ENCODE measurements around the gene GUCY1A2. TPM values are rescaled to one million over a fixed set of nuclear protein-coding genes. Genes with fewer than 3 reads are reported as not detected.

Gene GUCY1A2
- total RNA-seq, 5 donors from 2014 or later (not counting 1 experiment from before 2014, with no cell fraction given): 0.03 to 0.18 (median 0.09) TPM

GRCh38 chr11:106656646-106657045 lies 361.6 kb downstream of the GUCY1A2 start:
- Histone ChIP-seq H3K27me3 (replicated peaks in 1 of 2; ENCODE audit: control insufficient read depth in 2 of 2, extremely low read depth in 1 of 2, insufficient read depth in 2 of 2, low read length in 1 of 2) (no peaks in the 10 kb centered on the region), H3K27ac (ENCODE audit: low read length) (no peak overlapping the region), H3K4me1 (ENCODE audit: control insufficient read depth in 1 of 2, extremely low read depth in 1 of 2, insufficient read depth in 2 of 2, low read length in 2 of 2) (no peaks in the 10 kb centered on the region), H3K4me3 (ENCODE audit: control insufficient read depth in 1 of 2, extremely low read depth in 1 of 2, low read length in 1 of 2) (no peak overlapping the region), H3K9me3 (no peaks in the 10 kb centered on the region), H3K36me3 (ENCODE audit: control insufficient read depth in 2 of 2, extremely low read depth in 1 of 2, insufficient read depth in 1 of 2, low read length in 1 of 2) (no peaks in the 10 kb centered on the region)
- ChIA-PET CTCF (no interaction called here), POLR2A (interaction anchor here in 1 of 2 donors (0.6 kb wide), 1 partner anchor 46 kb away, joined by 4 read pairs; no protein-coding TSS in a partner anchor)
- Mint-ChIP-seq H3K9me3 (peaks cover 3 to 12% (median 9%) of the 10 kb centered on the region in 3 donors), H3K27me3 (no peaks in the 10 kb centered on the region), H3K36me3 (no peaks in the 10 kb centered on the region), H3K4me1 (no peaks in the 10 kb centered on the region), H3K4me3 (no peak overlapping the region), H3K27ac (no peak overlapping the region)
- DNase-seq (no peak), ATAC-seq (replicated peaks in 1 of 4) (no peak)
- WGBS (ENCODE audit: insufficient coverage): 20% methylated on average over 1 of the region's 1 CpG

GRCh38 chr11:106644824-106645223 lies 373.5 kb downstream of the GUCY1A2 start:
- DNase-seq (no peak), ATAC-seq (replicated peaks in 1 of 4) (no peak)
- Histone ChIP-seq H3K27ac (ENCODE audit: low read length) (no peak overlapping the region), H3K9me3 (no peaks in the 10 kb centered on the region), H3K4me3 (ENCODE audit: control insufficient read depth in 1 of 2, extremely low read depth in 1 of 2, low read length in 1 of 2) (no peak overlapping the region), H3K4me1 (ENCODE audit: control insufficient read depth in 1 of 2, extremely low read depth in 1 of 2, insufficient read depth in 2 of 2, low read length in 2 of 2) (no peaks in the 10 kb centered on the region), H3K36me3 (ENCODE audit: control insufficient read depth in 2 of 2, extremely low read depth in 1 of 2, insufficient read depth in 1 of 2, low read length in 1 of 2) (no peaks in the 10 kb centered on the region), H3K27me3 (replicated peaks in 1 of 2; ENCODE audit: control insufficient read depth in 2 of 2, extremely low read depth in 1 of 2, insufficient read depth in 2 of 2, low read length in 1 of 2) (no peaks in the 10 kb centered on the region)
- POLR2A ChIA-PET: no interaction called here
- no CpG with 5 or more reads among the region's 1 CpG for WGBS (ENCODE audit: insufficient coverage)
- H3K36me3 Mint-ChIP-seq: no peaks in the 10 kb centered on the region
- H3K27ac Mint-ChIP-seq: no peak overlapping the region
- H3K4me1 Mint-ChIP-seq: no peaks in the 10 kb centered on the region
- H3K9me3 Mint-ChIP-seq: peaks cover 8 to 18% (median 16%) of the 10 kb centered on the region in 3 donors
- H3K27me3 Mint-ChIP-seq: no peaks in the 10 kb centered on the region
- H3K4me3 Mint-ChIP-seq: no peak overlapping the region
- CTCF ChIA-PET: no interaction called here

- no peaks in the 10 kb centered on the region for H3K4me1 ChIP-seq (ENCODE audit: control insufficient read depth in 1 of 2, extremely low read depth in 1 of 2, insufficient read depth in 2 of 2, low read length in 2 of 2)
- H3K9me3 Mint-ChIP-seq: peaks cover 8 to 17% (median 9%) of the 10 kb centered on the region in 3 donors
- WGBS (ENCODE audit: insufficient coverage): no CpG with 5 or more reads among the region's 1 CpG
- no peak overlapping the region for H3K27ac ChIP-seq (ENCODE audit: low read length)
- H3K27me3 ChIP-seq (replicated peaks in 1 of 2; ENCODE audit: control insufficient read depth in 2 of 2, extremely low read depth in 1 of 2, insufficient read depth in 2 of 2, low read length in 1 of 2): no peaks in the 10 kb centered on the region
- no peaks in the 10 kb centered on the region for H3K36me3 Mint-ChIP-seq
- DNase-seq (no peak), ATAC-seq (replicated peaks in 1 of 4) (no peak)
- no peaks in the 10 kb centered on the region for H3K4me1 Mint-ChIP-seq
- H3K4me3 ChIP-seq (ENCODE audit: control insufficient read depth in 1 of 2, extremely low read depth in 1 of 2, low read length in 1 of 2): no peak overlapping the region
- no peaks in the 10 kb centered on the region for H3K36me3 ChIP-seq (ENCODE audit: control insufficient read depth in 2 of 2, extremely low read depth in 1 of 2, insufficient read depth in 1 of 2, low read length in 1 of 2)
- H3K9me3 ChIP-seq: no peaks in the 10 kb centered on the region
- no peak overlapping the region for H3K4me3 Mint-ChIP-seq
- H3K27me3 Mint-ChIP-seq: no peaks in the 10 kb centered on the region
- H3K27ac Mint-ChIP-seq: no peak overlapping the region
- CTCF ChIA-PET: no interaction called here
- POLR2A ChIA-PET: no interaction called here
Measured at GRCh38 chr11:106642331-106642730, 375.9 kb downstream of the GUCY1A2 start.

- H3K4me3 Mint-ChIP-seq: no peak overlapping the region
- Histone ChIP-seq H3K36me3 (ENCODE audit: control insufficient read depth in 2 of 2, extremely low read depth in 1 of 2, insufficient read depth in 1 of 2, low read length in 1 of 2) (no peaks in the 10 kb centered on the region), H3K27ac (ENCODE audit: low read length) (no peak overlapping the region), H3K27me3 (replicated peaks in 1 of 2; ENCODE audit: control insufficient read depth in 2 of 2, extremely low read depth in 1 of 2, insufficient read depth in 2 of 2, low read length in 1 of 2) (no peaks in the 10 kb centered on the region), H3K4me1 (ENCODE audit: control insufficient read depth in 1 of 2, extremely low read depth in 1 of 2, insufficient read depth in 2 of 2, low read length in 2 of 2) (no peaks in the 10 kb centered on the region), H3K4me3 (ENCODE audit: control insufficient read depth in 1 of 2, extremely low read depth in 1 of 2, low read length in 1 of 2) (no peak overlapping the region), H3K9me3 (peaks cover 2% of the 10 kb centered on the region)
- WGBS (ENCODE audit: insufficient coverage): no CpG with 5 or more reads among the region's 3 CpGs
- H3K4me1 Mint-ChIP-seq: no peaks in the 10 kb centered on the region
- H3K36me3 Mint-ChIP-seq: no peaks in the 10 kb centered on the region
- POLR2A ChIA-PET: no interaction called here
- H3K27me3 Mint-ChIP-seq: no peaks in the 10 kb centered on the region
- H3K27ac Mint-ChIP-seq: no peak overlapping the region
- ATAC-seq (replicated peaks in 1 of 4) (no peak), DNase-seq (no peak)
- CTCF ChIA-PET: no interaction called here
- peaks cover 4 to 12% (median 5%) of the 10 kb centered on the region in 3 donors for H3K9me3 Mint-ChIP-seq
Measured at GRCh38 chr11:106632283-106632682, 386.0 kb downstream of the GUCY1A2 start.

- CTCF ChIA-PET: no interaction called here
Measured at GRCh38 chr11:106627694-106628093, 390.6 kb downstream of the GUCY1A2 start.

GRCh38 chr11:106625566-106625965 lies 392.7 kb downstream of the GUCY1A2 start:
- Mint-ChIP-seq H3K36me3 (no peaks in the 10 kb centered on the region), H3K27ac (no peak overlapping the region), H3K27me3 (no peaks in the 10 kb centered on the region), H3K4me3 (no peak overlapping the region), H3K9me3 (peaks cover 7 to 22% (median 12%) of the 10 kb centered on the region in 3 donors), H3K4me1 (no peaks in the 10 kb centered on the region)
- H3K36me3 ChIP-seq (ENCODE audit: control insufficient read depth in 2 of 2, extremely low read depth in 1 of 2, insufficient read depth in 1 of 2, low read length in 1 of 2): no peaks in the 10 kb centered on the region
- H3K9me3 ChIP-seq: peaks cover 2% of the 10 kb centered on the region
- no peaks in the 10 kb centered on the region for H3K4me1 ChIP-seq (ENCODE audit: control insufficient read depth in 1 of 2, extremely low read depth in 1 of 2, insufficient read depth in 2 of 2, low read length in 2 of 2)
- H3K27ac ChIP-seq (ENCODE audit: low read length): no peak overlapping the region
- no peak for ATAC-seq (replicated peaks in 1 of 4)
- H3K4me3 ChIP-seq (ENCODE audit: control insufficient read depth in 1 of 2, extremely low read depth in 1 of 2, low read length in 1 of 2): no peak overlapping the region
- CTCF ChIA-PET: interaction anchor here in 1 of 2 donors (0.7 kb wide), 1 partner anchor 1923 kb away, joined by 4 read pairs; no protein-coding TSS in a partner anchor
- POLR2A ChIA-PET: no interaction called here
- WGBS (ENCODE audit: insufficient coverage): no CpG with 5 or more reads among the region's 3 CpGs
- no peaks in the 10 kb centered on the region for H3K27me3 ChIP-seq (replicated peaks in 1 of 2; ENCODE audit: control insufficient read depth in 2 of 2, extremely low read depth in 1 of 2, insufficient read depth in 2 of 2, low read length in 1 of 2)
- DNase-seq: no peak

More at GRCh38 chr11:106627694-106628093, 390.6 kb downstream of the GUCY1A2 start:
- Mint-ChIP-seq H3K27ac (no peak overlapping the region), H3K4me1 (no peaks in the 10 kb centered on the region), H3K4me3 (no peak overlapping the region), H3K36me3 (no peaks in the 10 kb centered on the region), H3K9me3 (peaks cover 5 to 22% (median 5%) of the 10 kb centered on the region in 3 donors), H3K27me3 (no peaks in the 10 kb centered on the region)
- POLR2A ChIA-PET: no interaction called here
- H3K27me3 ChIP-seq (replicated peaks in 1 of 2; ENCODE audit: control insufficient read depth in 2 of 2, extremely low read depth in 1 of 2, insufficient read depth in 2 of 2, low read length in 1 of 2): no peaks in the 10 kb centered on the region
- no peak for DNase-seq
- no peak overlapping the region for H3K27ac ChIP-seq (ENCODE audit: low read length)
- H3K9me3 ChIP-seq: peaks cover 2% of the 10 kb centered on the region
- no peaks in the 10 kb centered on the region for H3K4me1 ChIP-seq (ENCODE audit: control insufficient read depth in 1 of 2, extremely low read depth in 1 of 2, insufficient read depth in 2 of 2, low read length in 2 of 2)
- no peak overlapping the region for H3K4me3 ChIP-seq (ENCODE audit: control insufficient read depth in 1 of 2, extremely low read depth in 1 of 2, low read length in 1 of 2)
- ATAC-seq (replicated peaks in 1 of 4): no peak
- WGBS (ENCODE audit: insufficient coverage): no CpG with 5 or more reads among the region's 6 CpGs
- H3K36me3 ChIP-seq (ENCODE audit: control insufficient read depth in 2 of 2, extremely low read depth in 1 of 2, insufficient read depth in 1 of 2, low read length in 1 of 2): no peaks in the 10 kb centered on the region

- no peak for ATAC-seq (replicated peaks in 1 of 4)
- ChIA-PET POLR2A (no interaction called here), CTCF (interaction anchor here in 1 of 2 donors (0.7 kb wide), 1 partner anchor 113 kb away, joined by 3 read pairs; no protein-coding TSS in a partner anchor)
- H3K27ac Mint-ChIP-seq: no peak overlapping the region
- H3K4me1 Mint-ChIP-seq: no peaks in the 10 kb centered on the region
- no peaks in the 10 kb centered on the region for H3K4me1 ChIP-seq (ENCODE audit: control insufficient read depth in 1 of 2, extremely low read depth in 1 of 2, insufficient read depth in 2 of 2, low read length in 2 of 2)
- peaks cover 7 to 19% (median 16%) of the 10 kb centered on the region in 3 donors for H3K9me3 Mint-ChIP-seq
- no CpG with 5 or more reads among the region's 3 CpGs for WGBS (ENCODE audit: insufficient coverage)
- DNase-seq: no peak
- no peak overlapping the region for H3K4me3 ChIP-seq (ENCODE audit: control insufficient read depth in 1 of 2, extremely low read depth in 1 of 2, low read length in 1 of 2)
- H3K36me3 Mint-ChIP-seq: no peaks in the 10 kb centered on the region
- peaks cover 2% of the 10 kb centered on the region for H3K9me3 ChIP-seq
- H3K27ac ChIP-seq (ENCODE audit: low read length): no peak overlapping the region
- H3K4me3 Mint-ChIP-seq: no peak overlapping the region
- no peaks in the 10 kb centered on the region for H3K27me3 ChIP-seq (replicated peaks in 1 of 2; ENCODE audit: control insufficient read depth in 2 of 2, extremely low read depth in 1 of 2, insufficient read depth in 2 of 2, low read length in 1 of 2)
- H3K36me3 ChIP-seq (ENCODE audit: control insufficient read depth in 2 of 2, extremely low read depth in 1 of 2, insufficient read depth in 1 of 2, low read length in 1 of 2): no peaks in the 10 kb centered on the region
- no peaks in the 10 kb centered on the region for H3K27me3 Mint-ChIP-seq
Measured at GRCh38 chr11:106624377-106624776, 393.9 kb downstream of the GUCY1A2 start.
